ENCODE data around the gene KRT71. TPM values are rescaled to one million over a fixed set of nuclear protein-coding genes. Genes with fewer than 3 reads are reported as not detected.

KRT71 gene
- total RNA-seq, 1 donor from 2014 or later = not detected

DNA sequence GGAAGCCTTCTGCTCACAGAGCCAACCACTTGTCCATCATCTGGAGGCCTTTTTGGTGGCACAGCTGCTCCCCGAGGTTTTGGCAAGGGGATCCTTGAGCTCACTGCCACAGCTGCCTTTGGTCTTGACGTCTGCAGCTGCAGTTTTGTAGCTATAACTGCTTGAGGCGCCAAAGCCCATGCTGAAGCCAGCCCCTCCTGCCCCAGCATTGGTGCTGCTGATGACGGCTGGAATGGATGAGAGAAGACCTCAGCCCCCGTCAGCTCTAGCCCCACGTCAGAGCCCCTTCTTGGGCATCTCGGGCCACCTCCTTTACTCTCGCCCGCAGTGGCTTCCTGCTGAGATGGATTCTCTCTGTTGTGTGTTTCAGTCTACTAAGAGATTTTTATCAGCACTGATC, 33.0 kb upstream of the KRT71 start:
- ChIA-PET CTCF (no interaction called here), POLR2A (no interaction called here)
- TF ChIP-seq, protein P1, sequence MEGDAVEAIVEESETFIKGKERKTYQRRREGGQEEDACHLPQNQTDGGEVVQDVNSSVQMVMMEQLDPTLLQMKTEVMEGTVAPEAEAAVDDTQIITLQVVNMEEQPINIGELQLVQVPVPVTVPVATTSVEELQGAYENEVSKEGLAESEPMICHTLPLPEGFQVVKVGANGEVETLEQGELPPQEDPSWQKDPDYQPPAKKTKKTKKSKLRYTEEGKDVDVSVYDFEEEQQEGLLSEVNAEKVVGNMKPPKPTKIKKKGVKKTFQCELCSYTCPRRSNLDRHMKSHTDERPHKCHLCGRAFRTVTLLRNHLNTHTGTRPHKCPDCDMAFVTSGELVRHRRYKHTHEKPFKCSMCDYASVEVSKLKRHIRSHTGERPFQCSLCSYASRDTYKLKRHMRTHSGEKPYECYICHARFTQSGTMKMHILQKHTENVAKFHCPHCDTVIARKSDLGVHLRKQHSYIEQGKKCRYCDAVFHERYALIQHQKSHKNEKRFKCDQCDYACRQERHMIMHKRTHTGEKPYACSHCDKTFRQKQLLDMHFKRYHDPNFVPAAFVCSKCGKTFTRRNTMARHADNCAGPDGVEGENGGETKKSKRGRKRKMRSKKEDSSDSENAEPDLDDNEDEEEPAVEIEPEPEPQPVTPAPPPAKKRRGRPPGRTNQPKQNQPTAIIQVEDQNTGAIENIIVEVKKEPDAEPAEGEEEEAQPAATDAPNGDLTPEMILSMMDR (IDR thresholded peaks at IDR 0.05) = no peak
- DNase-seq (no peak), ATAC-seq (ENCODE audit: low read depth) (no peak)
- Mint-ChIP-seq H3K4me1 (no peaks in the 10 kb centered on the region), H3K36me3 (ENCODE audit: low read depth) (no peaks in the 10 kb centered on the region), H3K27ac (no peak overlapping the region), H3K4me3 (no peak overlapping the region), H3K27me3 (peaks cover 2% of the 10 kb centered on the region), H3K9me3 (no peaks in the 10 kb centered on the region)
- intact Hi-C loops (cut with micrococcal nuclease) = no loop called here

DNA sequence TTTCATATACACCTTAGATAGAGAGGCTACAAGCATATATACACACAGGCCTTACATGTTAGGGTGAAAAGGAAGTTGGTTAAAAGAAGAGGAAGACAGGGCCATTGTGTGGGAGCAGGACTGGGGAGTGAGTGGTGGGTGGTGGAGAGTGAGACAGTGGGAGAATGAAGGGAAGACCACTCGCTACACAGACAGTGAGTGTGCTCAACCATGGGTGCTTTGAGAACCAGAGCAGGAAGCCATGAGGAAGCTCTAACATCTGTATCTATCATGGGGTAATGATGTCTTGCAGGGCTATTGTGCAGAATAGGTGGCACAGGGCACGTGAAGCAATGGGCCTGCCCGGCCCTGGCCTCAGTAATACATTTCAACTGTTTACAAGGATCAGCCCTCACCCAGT, 32.1 kb upstream of the KRT71 start:
- Mint-ChIP-seq H3K4me3 (no peak overlapping the region), H3K9me3 (no peaks in the 10 kb centered on the region), H3K27ac (no peak overlapping the region), H3K36me3 (ENCODE audit: low read depth) (no peaks in the 10 kb centered on the region), H3K27me3 (peaks cover 4% of the 10 kb centered on the region), H3K4me1 (no peaks in the 10 kb centered on the region)
- ChIA-PET POLR2A (no interaction called here), CTCF (interaction anchor here (0.7 to 1.4 kb wide), 3 partner anchors 295 to 395 kb away, joined by 3 to 5 read pairs (median 4); no protein-coding TSS in a partner anchor)
- TF ChIP-seq, protein P1 (IDR thresholded peaks at IDR 0.05) = no peak
- intact Hi-C loops (cut with micrococcal nuclease) = no loop called here
- DNase-seq = no peak
- no peak for ATAC-seq (ENCODE audit: low read depth)

DNA sequence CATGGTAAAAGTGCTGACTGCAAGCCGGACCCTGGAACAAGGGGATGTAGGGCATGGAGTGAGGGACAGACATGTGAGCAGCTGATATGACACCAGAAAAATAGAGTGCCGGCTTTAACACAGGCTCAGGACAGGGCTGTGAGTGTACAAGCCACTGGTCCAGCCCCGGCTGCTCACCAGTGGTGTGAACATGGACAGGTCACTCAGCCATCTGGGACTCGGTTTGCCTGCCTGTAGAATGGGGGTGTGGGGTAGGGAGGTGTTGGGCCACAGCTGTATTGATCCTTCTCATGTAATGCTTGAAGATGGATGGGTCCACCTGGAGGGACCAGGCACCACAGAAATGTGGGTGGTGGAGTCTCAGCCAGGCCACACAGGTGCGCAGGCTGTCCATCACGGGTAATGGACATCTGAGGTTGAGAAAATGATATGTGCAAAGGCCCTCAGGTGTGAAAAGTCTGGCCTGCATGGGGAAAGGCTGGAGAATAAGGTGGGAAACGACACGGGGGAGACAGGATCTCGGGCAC, 31.3 kb upstream of the KRT71 start:
- Mint-ChIP-seq H3K36me3 (ENCODE audit: low read depth) (no peaks in the 10 kb centered on the region), H3K4me3 (no peak overlapping the region), H3K27ac (no peak overlapping the region), H3K27me3 (peaks cover 4% of the 10 kb centered on the region), H3K4me1 (no peaks in the 10 kb centered on the region), H3K9me3 (no peaks in the 10 kb centered on the region)
- DNase-seq (no peak), ATAC-seq (ENCODE audit: low read depth) (no peak)
- CTCF ChIA-PET = interaction anchor here (1.0 to 1.4 kb wide), 3 partner anchors 296 to 396 kb away, joined by 4 to 7 read pairs (median 5); no protein-coding TSS in a partner anchor
- POLR2A ChIA-PET = no interaction called here
- TF ChIP-seq, protein P1 (IDR thresholded peaks at IDR 0.05) = no peak
- intact Hi-C loops (cut with micrococcal nuclease) = no loop called here

DNA sequence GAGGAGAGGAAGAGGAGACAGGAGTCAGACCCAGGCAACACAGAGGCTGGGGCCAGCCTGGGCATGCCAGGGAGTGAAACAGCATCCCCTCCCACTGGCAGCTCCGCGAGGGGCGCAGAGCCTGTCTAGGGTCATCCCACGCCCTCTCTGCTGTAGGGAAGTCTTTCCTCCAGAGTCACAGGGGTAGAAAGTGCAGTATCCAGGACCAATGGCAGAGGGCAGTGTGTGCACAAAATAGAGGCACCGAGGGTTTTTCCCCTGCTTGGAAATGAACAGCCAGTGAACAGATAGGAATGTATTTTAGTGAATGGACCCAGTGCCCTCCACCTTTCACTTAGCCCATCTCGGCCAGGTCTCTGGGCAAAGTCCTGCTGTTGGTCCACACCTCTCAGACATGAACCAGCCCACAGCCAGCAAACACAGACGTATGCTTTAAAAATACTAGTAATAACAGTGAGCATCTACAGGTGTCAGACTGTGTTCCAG, 30.1 kb upstream of the KRT71 start:
- intact Hi-C loops (cut with micrococcal nuclease) = loop anchor here (1.0 kb wide), 2 partner anchors 296 to 398 kb away; no protein-coding TSS in a partner anchor
- no peaks in the 10 kb centered on the region for H3K4me1 Mint-ChIP-seq
- H3K27ac Mint-ChIP-seq = no peak overlapping the region
- CTCF ChIA-PET = interaction anchor here (1.2 to 2.3 kb wide), 2 partner anchors 297 kb away, joined by 7 to 10 read pairs; no protein-coding TSS in a partner anchor
- no peak overlapping the region for H3K4me3 Mint-ChIP-seq
- ATAC-seq (ENCODE audit: low read depth) (no peak), DNase-seq (no peak)
- H3K9me3 Mint-ChIP-seq = no peaks in the 10 kb centered on the region
- TF ChIP-seq, protein P1 (IDR thresholded peaks at IDR 0.05) = no peak
- no peaks in the 10 kb centered on the region for H3K36me3 Mint-ChIP-seq (ENCODE audit: low read depth)
- peaks cover 4% of the 10 kb centered on the region for H3K27me3 Mint-ChIP-seq
- POLR2A ChIA-PET = no interaction called here

DNA sequence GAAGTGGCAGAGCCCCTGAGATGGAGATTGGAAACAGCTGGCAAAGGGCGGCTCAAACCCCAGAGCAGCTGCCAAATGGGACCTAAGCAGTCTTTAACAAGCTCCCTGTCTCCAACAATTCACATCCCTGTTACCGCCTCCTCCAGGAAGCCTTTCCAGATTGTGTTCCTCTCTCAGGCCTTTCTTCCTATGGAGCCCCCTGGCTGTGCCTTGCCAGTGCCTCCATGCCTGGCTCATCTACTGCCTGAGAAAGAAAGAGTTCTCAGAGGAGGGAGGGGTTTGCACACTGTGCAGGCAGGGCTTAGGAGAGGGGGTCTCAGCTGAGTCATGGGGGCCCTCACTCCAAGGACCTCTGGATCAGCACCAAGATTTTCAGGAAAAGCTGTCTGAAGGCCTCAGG, 29.5 kb upstream of the KRT71 start:
- TF ChIP-seq, protein P1 (IDR thresholded peaks at IDR 0.05) = no peak
- CTCF ChIA-PET = interaction anchor here (2.3 kb wide), 1 partner anchor 298 kb away, joined by 10 read pairs; no protein-coding TSS in a partner anchor
- POLR2A ChIA-PET = no interaction called here
- no peak overlapping the region for H3K27ac Mint-ChIP-seq
- intact Hi-C loops (cut with micrococcal nuclease) = no loop called here
- H3K4me1 Mint-ChIP-seq = no peaks in the 10 kb centered on the region
- no peak overlapping the region for H3K4me3 Mint-ChIP-seq
- ATAC-seq (ENCODE audit: low read depth) (no peak), DNase-seq (no peak)
- no peaks in the 10 kb centered on the region for H3K36me3 Mint-ChIP-seq (ENCODE audit: low read depth)
- no peaks in the 10 kb centered on the region for H3K9me3 Mint-ChIP-seq
- H3K27me3 Mint-ChIP-seq = peaks cover 5% of the 10 kb centered on the region

All from activated B cell treated with CpG ODN at 0.5 μM for 24 hours (primary cell).